ENCODE results near the gene SLC22A24. TPM values are rescaled to one million over a fixed set of nuclear protein-coding genes. Genes with fewer than 3 reads are reported as not detected.

The SLC22A24 gene, protein sequence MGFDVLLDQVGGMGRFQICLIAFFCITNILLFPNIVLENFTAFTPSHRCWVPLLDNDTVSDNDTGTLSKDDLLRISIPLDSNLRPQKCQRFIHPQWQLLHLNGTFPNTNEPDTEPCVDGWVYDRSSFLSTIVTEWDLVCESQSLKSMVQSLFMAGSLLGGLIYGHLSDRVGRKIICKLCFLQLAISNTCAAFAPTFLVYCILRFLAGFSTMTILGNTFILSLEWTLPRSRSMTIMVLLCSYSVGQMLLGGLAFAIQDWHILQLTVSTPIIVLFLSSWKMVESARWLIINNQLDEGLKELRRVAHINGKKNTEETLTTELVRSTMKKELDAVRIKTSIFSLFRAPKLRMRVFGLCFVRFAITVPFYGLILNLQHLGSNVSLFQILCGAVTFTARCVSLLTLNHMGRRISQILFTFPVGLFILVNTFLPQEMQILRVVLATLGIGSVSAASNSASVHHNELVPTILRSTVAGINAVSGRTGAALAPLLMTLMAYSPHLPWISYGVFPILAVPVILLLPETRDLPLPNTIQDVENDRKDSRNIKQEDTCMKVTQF
- polyA plus RNA-seq (2012; ENCODE audit: insufficient read depth, insufficient read length, low read depth), result not detected

GRCh38 chr11:63144121-63144520, at the start of gene SLC22A24:
SLC22A24 (minus strand) TSS chr11:63144221; CDS start chr11:63143779, 442 bp downstream.
- no peaks in the 10 kb centered on the region for H3K27me3 ChIP-seq

DNA sequence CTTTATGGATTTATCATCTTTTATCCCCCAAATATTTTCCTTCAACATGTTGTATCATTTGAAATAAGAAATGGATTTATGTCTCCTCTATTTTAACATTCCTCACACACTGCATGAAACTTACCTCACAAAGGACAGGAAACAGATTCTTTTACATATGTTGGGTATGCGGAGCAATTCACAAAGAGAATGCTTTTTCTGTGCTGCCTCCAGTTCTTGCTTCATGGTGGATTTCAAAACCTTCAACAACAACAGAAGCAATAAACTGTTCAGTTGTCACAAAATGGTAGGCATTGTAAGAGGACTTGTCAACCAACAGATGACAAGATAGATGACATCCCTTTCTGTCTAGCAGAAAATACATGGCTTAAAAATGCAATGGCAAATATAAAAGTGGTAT, 36.5 kb upstream of the SLC22A24 start:
- H3K27me3 ChIP-seq, result no peaks in the 10 kb centered on the region
- no peak overlapping the region for H3K4me3 ChIP-seq (ENCODE audit: low read depth, low read length)
- no peaks in the 10 kb centered on the region for H3K9me3 ChIP-seq
- no peak for DNase-seq
- TF ChIP-seq, protein P1, sequence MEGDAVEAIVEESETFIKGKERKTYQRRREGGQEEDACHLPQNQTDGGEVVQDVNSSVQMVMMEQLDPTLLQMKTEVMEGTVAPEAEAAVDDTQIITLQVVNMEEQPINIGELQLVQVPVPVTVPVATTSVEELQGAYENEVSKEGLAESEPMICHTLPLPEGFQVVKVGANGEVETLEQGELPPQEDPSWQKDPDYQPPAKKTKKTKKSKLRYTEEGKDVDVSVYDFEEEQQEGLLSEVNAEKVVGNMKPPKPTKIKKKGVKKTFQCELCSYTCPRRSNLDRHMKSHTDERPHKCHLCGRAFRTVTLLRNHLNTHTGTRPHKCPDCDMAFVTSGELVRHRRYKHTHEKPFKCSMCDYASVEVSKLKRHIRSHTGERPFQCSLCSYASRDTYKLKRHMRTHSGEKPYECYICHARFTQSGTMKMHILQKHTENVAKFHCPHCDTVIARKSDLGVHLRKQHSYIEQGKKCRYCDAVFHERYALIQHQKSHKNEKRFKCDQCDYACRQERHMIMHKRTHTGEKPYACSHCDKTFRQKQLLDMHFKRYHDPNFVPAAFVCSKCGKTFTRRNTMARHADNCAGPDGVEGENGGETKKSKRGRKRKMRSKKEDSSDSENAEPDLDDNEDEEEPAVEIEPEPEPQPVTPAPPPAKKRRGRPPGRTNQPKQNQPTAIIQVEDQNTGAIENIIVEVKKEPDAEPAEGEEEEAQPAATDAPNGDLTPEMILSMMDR (IDR thresholded peaks at IDR 0.05; ENCODE audit: low read depth, low read length), result no peak
- no peaks in the 10 kb centered on the region for H3K4me1 ChIP-seq
- H3K36me3 ChIP-seq, result no peaks in the 10 kb centered on the region

More at GRCh38 chr11:63144121-63144520, at the start of gene SLC22A24:
- no peaks in the 10 kb centered on the region for H3K36me3 ChIP-seq
- H3K4me1 ChIP-seq, result no peaks in the 10 kb centered on the region
- H3K9me3 ChIP-seq, result no peaks in the 10 kb centered on the region
- DNase-seq, result no peak
- H3K4me3 ChIP-seq (ENCODE audit: low read depth, low read length), result no peak within 1 kb of the TSS
- TF ChIP-seq, protein P1 (IDR thresholded peaks at IDR 0.05; ENCODE audit: low read depth, low read length), result no peak

DNA sequence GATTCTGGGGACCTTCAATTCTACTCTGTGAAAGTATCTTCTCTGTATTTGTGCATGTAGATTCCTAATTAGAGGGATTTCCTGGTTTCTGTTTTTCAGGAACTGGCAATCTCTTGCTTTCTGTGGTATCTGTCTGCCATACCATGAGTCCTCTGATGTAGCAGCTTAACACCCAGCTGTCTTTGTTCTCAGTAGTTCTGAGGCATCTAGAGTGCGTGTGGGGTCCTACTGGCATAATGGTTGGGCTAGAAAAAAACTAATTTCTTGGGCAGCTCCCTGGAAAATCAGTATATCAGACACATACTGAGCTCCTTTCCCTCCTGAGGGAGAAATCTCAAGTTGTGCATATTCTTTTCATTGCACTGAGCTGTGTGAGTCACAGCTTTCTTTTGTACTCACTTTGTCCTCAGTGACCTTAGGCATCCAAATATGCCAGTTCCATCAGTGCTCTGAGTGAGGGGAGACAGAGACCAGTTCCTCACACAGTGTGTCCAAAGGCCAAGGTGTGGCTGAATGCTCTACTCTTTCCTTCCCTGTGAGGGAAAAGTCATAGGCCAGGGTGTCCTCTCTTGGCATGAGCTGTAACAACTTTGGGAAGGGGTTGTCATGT, 35.5 kb upstream of the SLC22A24 start:
- no peaks in the 10 kb centered on the region for H3K9me3 ChIP-seq

DNA sequence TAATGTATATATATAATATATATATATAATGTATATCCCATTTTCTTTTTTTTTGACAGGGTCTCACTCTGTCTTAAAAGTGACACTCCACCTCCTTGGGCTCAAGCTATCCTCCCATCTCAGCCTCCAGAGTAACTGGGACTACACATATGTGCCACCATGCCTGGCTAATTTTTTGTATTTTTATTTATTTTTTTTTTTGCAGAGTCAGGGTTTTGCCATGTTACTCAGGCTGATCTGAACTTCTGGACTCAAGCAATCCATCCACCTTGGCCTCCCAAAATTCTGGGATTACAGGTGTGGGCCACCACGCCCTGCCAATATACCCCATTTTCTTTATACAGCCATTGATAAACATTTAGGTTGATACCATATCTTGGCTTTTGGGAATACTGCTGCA, 33.9 kb upstream of the SLC22A24 start:
- Histone ChIP-seq H3K4me1 (no peaks in the 10 kb centered on the region), H3K27me3 (no peaks in the 10 kb centered on the region), H3K9me3 (no peaks in the 10 kb centered on the region), H3K36me3 (no peaks in the 10 kb centered on the region), H3K4me3 (ENCODE audit: low read depth, low read length) (no peak overlapping the region)
- no peak for DNase-seq
- TF ChIP-seq, protein P1 (IDR thresholded peaks at IDR 0.05; ENCODE audit: low read depth, low read length), result no peak

More for the DNA sequence above, 35.5 kb upstream of the SLC22A24 start:
- TF ChIP-seq, protein P1 (IDR thresholded peaks at IDR 0.05; ENCODE audit: low read depth, low read length), result no peak
- Histone ChIP-seq H3K4me1 (no peaks in the 10 kb centered on the region), H3K27me3 (no peaks in the 10 kb centered on the region), H3K4me3 (ENCODE audit: low read depth, low read length) (no peak overlapping the region), H3K36me3 (no peaks in the 10 kb centered on the region)
- no peak for DNase-seq

GRCh38 chr11:63165706-63166310, 21.8 kb upstream of the SLC22A24 start:
- H3K36me3 ChIP-seq, result no peaks in the 10 kb centered on the region
- H3K9me3 ChIP-seq, result no peaks in the 10 kb centered on the region
- H3K4me1 ChIP-seq, result no peaks in the 10 kb centered on the region
- H3K27me3 ChIP-seq, result no peaks in the 10 kb centered on the region
- no peak overlapping the region for H3K4me3 ChIP-seq (ENCODE audit: low read depth, low read length)
- DNase-seq, result no peak
- TF ChIP-seq, protein P1 (IDR thresholded peaks at IDR 0.05; ENCODE audit: low read depth, low read length), result no peak

All from BE2C (cell line).